Panc1 (cell line): ENCODE data around the gene SYT8.

ENCODE experiments used
- CTCF ChIP-seq: fragments of 450-650 bp; IDR thresholded peaks from 2 replicates; pipeline ENCODE4 v1.5.1; 2017; ENCODE audit warnings: mild to moderate bottlenecking
- POLR2AphosphoS5 ChIP-seq: IDR thresholded peaks from 2 replicates; pipeline ENCODE4 v1.6.1; 2012; ENCODE audit warnings: mild to moderate bottlenecking, low read depth, low read length, moderate library complexity
- REST ChIP-seq, 2 experiments: IDR thresholded peaks; 2 replicates each; pipeline ENCODE4 v1.6.1; 2011 to 2012; ENCODE audit warnings: low read depth in 2 of 2, control low read depth in 1 of 2, low read length in 1 of 2, mild to moderate bottlenecking in 1 of 2, moderate library complexity in 1 of 2; ENCODE audit not compliant: insufficient read depth in 1 of 2
- SIN3A ChIP-seq: IDR thresholded peaks from 2 replicates; pipeline ENCODE4 v1.6.1; 2012; ENCODE audit warnings: low read depth, mild to moderate bottlenecking, low read length, moderate library complexity, borderline replicate concordance; ENCODE audit not compliant: insufficient read depth
- TCF7L2 ChIP-seq: IDR thresholded peaks from 2 replicates; pipeline ENCODE4 v1.6.1; 2011; ENCODE audit warnings: mild to moderate bottlenecking, low read depth, low read length, inconsistent platforms

GRCh38 chr11:1820463-1821325 lies 14.1 kb upstream of the SYT8 start:
- TF ChIP-seq CTCF (no peak), REST (IDR thresholded peaks at IDR 0.05; ENCODE audit: insufficient read depth in 1 of 2, low read depth in 2 of 2, low read length in 1 of 2) (no peak), POLR2AphosphoS5 (no peak), TCF7L2 (no peak), SIN3A (no peak)
